IPS-NIHi11 (cell line): ENCODE data around the gene NFIX.

ENCODE experiments used
- DNase-seq: peaks from one replicate; pipeline ENCODE4 v3.0.0; 2012; ENCODE audit warnings: mixed read lengths, low spot score

Gene NFIX

DNA sequence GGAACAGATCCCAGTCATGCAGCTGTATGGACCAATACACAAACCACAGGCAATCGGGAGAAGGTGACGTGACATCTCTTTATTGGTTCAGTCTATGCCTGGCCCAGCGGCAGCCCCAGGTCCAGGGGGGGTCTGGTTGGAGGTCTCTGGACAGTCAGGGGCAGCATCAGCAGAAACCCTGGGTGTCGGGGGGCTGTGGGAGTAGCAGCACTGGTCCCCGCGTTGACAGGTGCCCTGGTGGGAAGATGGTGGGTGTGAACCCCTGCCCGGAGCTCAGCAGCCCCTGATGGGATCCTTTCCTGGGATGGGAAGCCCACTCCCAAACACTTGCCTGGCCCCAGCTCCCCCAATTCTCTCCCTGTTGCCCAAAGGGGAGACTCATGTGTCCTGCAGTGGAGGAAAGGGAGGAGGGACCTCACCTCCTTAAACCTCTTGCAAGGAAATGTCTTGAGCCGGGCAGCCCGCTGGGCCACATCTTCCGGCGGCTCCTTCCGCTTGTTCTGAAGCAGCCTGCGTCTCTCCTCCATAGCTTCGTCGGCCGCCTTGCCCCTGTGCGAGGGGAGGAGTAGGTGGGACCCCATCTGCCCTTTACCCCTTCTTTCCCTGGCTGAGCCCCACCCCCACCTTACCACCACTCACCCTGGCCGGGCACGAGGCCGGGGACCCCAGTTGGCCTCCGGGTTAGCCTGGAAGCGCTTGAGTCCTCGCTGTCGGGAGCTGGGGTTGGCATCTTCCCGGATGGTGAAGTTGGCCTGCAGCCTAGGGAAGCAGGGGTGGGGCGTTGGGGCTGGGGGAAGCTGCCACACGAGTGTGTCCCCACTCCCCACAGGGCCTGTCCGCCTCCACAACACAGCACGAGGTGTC, 109.8 kb downstream of the NFIX start:
- DNase-seq = no peak

DNA sequence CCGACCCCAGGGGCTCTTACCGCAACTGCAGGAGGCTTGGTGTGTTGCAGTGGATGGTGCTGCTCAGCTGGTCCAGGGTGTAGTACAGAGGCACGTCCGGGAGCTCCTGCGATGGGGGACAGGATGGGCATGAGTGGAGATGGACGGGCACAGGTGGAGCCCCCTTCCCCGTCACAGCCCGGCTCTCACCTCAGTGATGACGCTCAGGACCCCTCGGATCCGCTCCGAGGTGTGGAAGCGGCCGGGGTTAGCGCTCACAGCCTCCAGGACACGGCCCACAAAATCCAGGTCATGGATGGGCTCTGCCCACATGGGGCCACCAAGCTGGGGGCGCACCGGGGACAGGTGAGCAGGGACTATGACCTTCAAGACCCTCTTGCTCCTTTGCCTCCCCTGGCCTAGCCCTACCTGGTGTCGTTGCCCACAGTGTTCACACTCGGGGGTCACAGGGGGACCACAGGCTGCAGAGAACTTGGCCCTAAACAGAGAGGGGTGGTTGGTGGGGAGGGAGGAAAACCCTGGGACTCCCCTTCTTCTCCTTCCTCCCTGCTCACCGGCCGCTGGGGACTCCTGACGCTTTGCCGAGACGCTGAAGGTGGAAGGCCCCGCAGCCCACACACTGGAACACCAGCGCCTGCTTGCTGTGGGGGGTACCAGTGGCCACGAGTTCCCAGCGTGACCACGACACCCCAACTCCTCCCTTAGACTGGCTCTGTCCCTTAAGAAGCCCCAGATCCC, 114.3 kb downstream of the NFIX start:
- no peak for DNase-seq

GRCh38 chr19:13110099-13110610, 114.9 kb downstream of the NFIX start:
- DNase-seq = no peak

- no peak for DNase-seq
Observed at GRCh38 chr19:13112555-13112954, 117.3 kb downstream of the NFIX start.

- no peak for DNase-seq
Observed at GRCh38 chr19:13115936-13116281, 120.6 kb downstream of the NFIX start.

- DNase-seq = peak; percentile 87
Observed at GRCh38 chr19:13116282-13117175, 121.3 kb downstream of the NFIX start, which contains the start of gene TRMT1. TRMT1 (minus strand) TSS chr19:13116740; CDS start chr19:13116399, 341 bp downstream.

- DNase-seq = no peak
Observed at GRCh38 chr19:13117176-13117771, 122.0 kb downstream of the NFIX start.

DNA sequence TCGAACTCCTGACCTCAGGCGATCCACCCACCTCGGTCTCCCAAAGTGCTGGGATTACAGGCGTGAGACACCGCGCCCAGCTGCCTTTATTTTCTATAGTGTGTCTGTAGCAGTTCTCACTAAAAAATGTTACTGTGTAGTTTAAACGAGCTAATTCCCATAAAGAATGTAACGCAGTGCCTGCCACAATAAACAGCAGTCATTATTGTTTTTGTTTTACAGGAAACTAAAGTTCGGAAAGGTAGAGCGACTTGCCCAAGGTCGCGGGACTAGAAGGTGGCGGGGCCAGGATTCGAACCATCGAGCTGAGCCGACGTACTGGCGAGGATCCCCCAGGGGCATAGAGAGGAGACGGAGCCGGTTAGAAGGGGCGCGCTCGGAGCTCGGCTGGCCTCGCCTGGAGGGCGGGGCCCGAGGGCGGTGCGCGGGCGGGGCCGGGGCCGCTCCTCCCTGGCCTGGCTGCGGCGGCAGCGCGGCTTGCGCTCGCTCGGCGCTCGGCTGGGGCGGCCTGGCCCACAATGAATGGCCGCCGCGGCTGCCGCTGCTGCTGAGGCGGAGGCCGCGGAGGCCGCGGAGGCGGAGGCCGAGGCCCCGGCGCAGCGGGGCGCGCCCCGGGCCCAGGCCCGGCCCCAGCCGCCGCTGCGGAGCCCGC, 122.6 kb downstream of the NFIX start, which contains the start of gene NACC1:
TSS of gene NACC1 (plus strand) at position 493 of the 652 bp plus-strand sequence. CDS start 16,944 bp downstream, outside the sequence.
- peak; percentile 96 for DNase-seq

- peak; percentile 97 for DNase-seq
Observed at GRCh38 chr19:13118424-13119193, 123.3 kb downstream of the NFIX start.

DNA sequence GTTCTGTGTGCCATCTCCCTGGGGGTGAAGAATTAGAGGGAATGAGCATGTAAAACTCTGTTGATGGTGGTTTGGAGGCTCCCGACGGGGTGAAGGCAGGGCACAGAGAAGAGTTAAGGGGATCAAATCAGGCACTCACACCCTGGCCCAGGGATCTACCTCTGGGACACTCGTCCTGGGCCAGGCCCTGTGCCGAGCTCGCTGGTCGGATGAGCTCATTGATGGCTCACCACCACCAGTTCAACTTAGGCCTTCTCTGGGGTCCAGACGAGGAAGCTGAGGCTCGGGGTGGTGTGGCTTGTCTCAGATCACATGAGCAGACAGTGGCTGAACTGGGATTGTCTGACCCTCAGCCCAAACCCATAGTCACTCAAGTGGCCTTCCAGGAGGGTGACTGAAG, 124.4 kb downstream of the NFIX start:
- DNase-seq = no peak

GRCh38 chr19:13120031-13120430, 124.8 kb downstream of the NFIX start:
- DNase-seq = no peak

GRCh38 chr19:13120817-13121216, 125.5 kb downstream of the NFIX start:
- no peak for DNase-seq

DNA sequence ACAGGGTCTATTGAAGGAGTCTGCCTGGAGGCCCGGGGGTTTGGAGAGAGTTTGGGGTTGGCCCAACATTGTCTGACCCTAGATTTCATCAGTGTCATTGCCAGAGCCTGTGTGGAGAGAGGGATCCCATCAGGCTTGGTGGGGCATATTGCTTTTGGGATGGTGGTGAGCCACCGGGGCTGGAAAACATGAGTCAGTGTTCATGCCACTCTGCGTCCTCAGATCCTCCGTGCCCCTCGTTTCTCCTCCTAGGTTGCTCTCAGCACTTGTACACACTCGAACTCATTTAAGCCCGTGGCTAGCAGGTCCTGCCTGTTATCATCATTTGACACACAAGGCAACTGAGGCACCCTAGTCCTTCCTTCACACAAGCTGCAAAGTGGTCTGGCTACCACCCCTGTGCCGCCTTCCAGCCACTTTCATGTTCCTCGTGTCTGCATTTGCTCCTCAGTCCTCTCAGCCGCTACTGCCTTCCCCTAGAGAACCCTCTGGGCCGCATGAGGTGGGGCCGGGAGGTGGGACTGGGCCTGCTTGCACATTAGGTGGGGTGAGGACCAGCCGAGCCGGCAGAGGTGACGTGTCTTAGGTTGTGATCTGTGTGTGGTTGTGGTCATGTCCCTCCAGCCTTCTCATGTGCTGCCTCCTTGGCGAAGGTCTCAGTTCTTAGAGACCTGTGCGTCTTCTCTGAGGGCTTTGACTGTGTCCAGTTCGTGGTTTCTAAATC, 126.4 kb downstream of the NFIX start:
- DNase-seq = no peak

DNA sequence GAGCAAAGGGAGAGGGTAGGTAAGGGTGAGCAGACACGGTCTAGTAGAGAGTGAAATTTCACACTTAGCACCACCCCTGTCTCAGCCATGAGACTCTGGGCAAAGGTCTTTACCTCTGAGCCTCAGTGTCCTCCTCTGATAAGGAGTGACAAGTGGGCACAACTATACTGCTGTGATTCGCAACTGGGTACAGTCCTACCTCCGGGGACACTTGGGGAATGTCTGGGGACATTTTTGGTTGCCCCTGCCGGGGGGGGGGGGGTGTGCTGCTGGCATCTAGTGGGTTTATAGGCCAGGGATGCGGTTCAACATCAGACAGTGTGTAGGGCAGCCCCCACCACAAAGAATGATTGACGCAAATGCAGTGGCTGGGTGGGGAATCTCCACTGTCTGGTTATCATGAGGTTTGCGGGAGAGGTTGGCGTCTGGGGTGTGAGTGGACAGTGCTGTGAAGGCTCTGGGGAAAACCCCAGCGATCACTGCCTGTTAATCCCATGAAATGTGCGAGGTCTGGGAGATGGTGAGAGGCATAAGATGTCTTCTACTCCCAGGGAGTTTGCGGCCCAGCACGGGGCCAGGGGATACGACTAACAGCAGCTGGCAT, 127.1 kb downstream of the NFIX start:
- no peak for DNase-seq

GRCh38 chr19:13122980-13123957, 128.0 kb downstream of the NFIX start:
- DNase-seq = no peak

GRCh38 chr19:13127051-13127450, 131.8 kb downstream of the NFIX start:
- DNase-seq = no peak

DNA sequence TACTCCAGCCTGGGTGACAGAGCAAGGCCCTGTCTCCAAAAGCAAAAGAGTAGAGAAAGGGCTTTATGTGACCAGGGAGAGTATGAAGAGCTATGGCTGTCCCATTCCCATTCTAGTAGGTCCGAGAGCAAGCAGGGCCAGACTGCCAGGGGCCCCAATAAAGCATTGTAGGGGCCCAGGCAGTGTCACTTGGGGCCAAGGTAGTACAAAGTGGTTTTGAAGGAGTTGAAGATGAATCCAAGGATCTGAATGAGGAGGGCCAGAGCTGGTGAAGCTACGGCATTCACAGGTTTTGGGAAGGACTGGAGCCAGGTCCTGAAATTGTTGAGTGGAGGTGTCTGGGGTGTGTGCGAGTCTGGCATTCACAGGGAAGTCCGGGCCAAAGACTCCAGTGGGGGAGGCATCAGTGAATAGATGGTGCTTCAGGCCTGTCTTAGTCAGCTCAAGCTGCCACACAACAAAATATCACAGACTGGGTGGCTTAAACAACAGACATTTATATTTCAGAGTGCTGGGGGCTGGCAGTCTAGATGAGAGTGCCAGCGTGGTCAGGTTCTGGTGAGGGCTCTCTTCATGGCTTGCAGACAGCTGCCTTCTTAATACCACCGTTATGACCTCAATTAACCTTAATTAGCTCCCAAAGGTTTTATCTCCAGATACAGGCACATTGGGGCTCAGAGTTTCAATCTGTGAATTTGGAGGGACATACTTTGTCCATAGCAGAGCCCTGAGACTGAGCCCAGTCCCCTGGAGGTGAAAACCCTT, 132.7 kb downstream of the NFIX start:
- no peak for DNase-seq
